A673 (cell line): ENCODE results near the gene GATB. TPM values are rescaled to one million over a fixed set of nuclear protein-coding genes. Genes with fewer than 3 reads are reported as not detected.

Experiments
- BruUV-seq: library from RNA; stranded (reverse); fragments of 400-500 nt; replicated peaks from 2 replicates; lab custom pipeline; 2021; lab: Mats Ljungman, UMichigan
- CTCF ChIA-PET: fragments of 300-600 bp; sonication (Branson Sonifier 250); formaldehyde crosslinking; loops from one replicate; lab custom pipeline; 2022; ENCODE audit warnings: antibody characterized with exemption; lab: Charles Lee
- POLR2A ChIA-PET: fragments of 300-600 bp; sonication (Branson Sonifier 250); formaldehyde crosslinking; loops from one replicate; lab custom pipeline; 2022; ENCODE audit warnings: antibody characterized with exemption; ENCODE audit not compliant: low non-redundant PET; lab: Charles Lee
- DNase-seq: peaks from one replicate; pipeline ENCODE4 v3.0.0-alpha.2; 2015; ENCODE audit warnings: low spot score
- H3K27ac ChIP-seq: fragments of 200-600 bp; sonication (generic); 2 replicates; pipeline ENCODE4 v1.5.1; 2016; ENCODE audit warnings: mixed run types, low read depth, mild to moderate bottlenecking, mixed read lengths, antibody characterized with exemption, low read length; ENCODE audit not compliant: poor library complexity, severe bottlenecking
- H3K27me3 ChIP-seq: fragments of 200-600 bp; sonication (generic); replicated peaks from 2 replicates; pipeline ENCODE4 v1.6.1; 2017; ENCODE audit warnings: mixed run types, low read depth, mild to moderate bottlenecking, mixed read lengths, antibody characterized with exemption, low read length; ENCODE audit not compliant: insufficient read depth, poor library complexity
- H3K36me3 ChIP-seq: fragments of 200-600 bp; sonication (generic); 2 replicates; pipeline ENCODE4 v1.6.1; 2016; ENCODE audit warnings: mixed run types, mild to moderate bottlenecking, mixed read lengths, antibody characterized with exemption, low read length; ENCODE audit not compliant: insufficient read depth, poor library complexity, severe bottlenecking
- H3K4me1 ChIP-seq: fragments of 200-600 bp; sonication (generic); 2 replicates; pipeline ENCODE4 v1.6.1; 2017; ENCODE audit warnings: mixed run types, mild to moderate bottlenecking, mixed read lengths, antibody characterized with exemption, low read length; ENCODE audit not compliant: insufficient read depth, poor library complexity, severe bottlenecking
- H3K4me3 ChIP-seq: fragments of 200-600 bp; sonication (generic); 2 replicates; pipeline ENCODE4 v1.5.1; 2016; ENCODE audit warnings: low read depth, mixed run types, mild to moderate bottlenecking, mixed read lengths, low read length; ENCODE audit not compliant: poor library complexity, severe bottlenecking
- H3K9me3 ChIP-seq: fragments of 200-600 bp; sonication (generic); 2 replicates; pipeline ENCODE4 v1.6.1; 2016; ENCODE audit warnings: mixed run types, low read depth, mild to moderate bottlenecking, mixed read lengths, antibody characterized with exemption, low read length; ENCODE audit not compliant: poor library complexity, severe bottlenecking
- EZH2 ChIP-seq: fragments of 200-600 bp; sonication (generic); IDR thresholded peaks from 2 replicates; pipeline ENCODE4 v1.6.1; 2017; ENCODE audit warnings: borderline replicate concordance, low read depth, mild to moderate bottlenecking, mixed read lengths, antibody characterized with exemption, low read length; ENCODE audit not compliant: poor library complexity, severe bottlenecking
- intact Hi-C: fragments of 100-400 bp; cut with micrococcal nuclease; formaldehyde crosslinking; loops from one replicate; pipeline ENCODE4 v1.10.0; 2022; ENCODE audit not compliant: unreplicated experiment
- total RNA-seq: library from RNA; stranded (reverse); gene quantifications from 2 replicates; pipeline ENCODE4 v1.2.3, GENCODE V29; 2021
- TF ChIP-seq, protein P1 (sequence below): fragments of 300-800, 200-600 bp; sonication (generic); conservative IDR thresholded peaks from 2 replicates; pipeline ENCODE4 v1.5.1; 2017; ENCODE audit warnings: low read depth, mild to moderate bottlenecking, antibody characterized with exemption, low read length, moderate library complexity, mixed read lengths

GATB gene
- total RNA-seq, 1 experiment from 2014 or later = 23.8 TPM

DNA sequence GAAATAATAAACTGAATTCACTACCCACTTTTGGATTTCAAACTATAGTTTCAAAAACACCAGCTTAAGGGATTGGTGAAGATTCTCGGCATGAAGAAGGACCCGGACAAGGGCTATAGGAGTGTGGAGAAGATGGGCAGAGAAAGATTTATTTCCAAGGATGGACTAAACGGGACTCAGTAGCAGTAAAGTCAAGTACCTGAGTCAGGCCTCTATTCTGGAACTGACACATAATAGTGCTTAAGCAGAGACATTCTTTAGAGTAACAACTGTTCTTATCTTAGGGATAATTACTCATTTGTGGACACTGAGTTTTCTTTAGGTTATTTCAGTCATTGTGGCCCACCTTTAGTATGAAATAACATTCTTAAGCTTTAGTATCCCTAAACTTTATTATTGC, 134.6 kb downstream of the GATB start:
- peaks cover 8% of the 10 kb centered on the region for H3K27me3 ChIP-seq
- BruUV-seq = no TSS peak
- H3K4me1 ChIP-seq = peaks cover 4% of the 10 kb centered on the region
- H3K4me3 ChIP-seq = no peak overlapping the region
- ChIA-PET CTCF (no interaction called here), POLR2A (interaction anchor here (0.6 kb wide), 1 partner anchor 528 kb away, joined by 3 read pairs; no protein-coding TSS in a partner anchor)
- no peak for TF ChIP-seq EZH2
- TF ChIP-seq, protein P1, sequence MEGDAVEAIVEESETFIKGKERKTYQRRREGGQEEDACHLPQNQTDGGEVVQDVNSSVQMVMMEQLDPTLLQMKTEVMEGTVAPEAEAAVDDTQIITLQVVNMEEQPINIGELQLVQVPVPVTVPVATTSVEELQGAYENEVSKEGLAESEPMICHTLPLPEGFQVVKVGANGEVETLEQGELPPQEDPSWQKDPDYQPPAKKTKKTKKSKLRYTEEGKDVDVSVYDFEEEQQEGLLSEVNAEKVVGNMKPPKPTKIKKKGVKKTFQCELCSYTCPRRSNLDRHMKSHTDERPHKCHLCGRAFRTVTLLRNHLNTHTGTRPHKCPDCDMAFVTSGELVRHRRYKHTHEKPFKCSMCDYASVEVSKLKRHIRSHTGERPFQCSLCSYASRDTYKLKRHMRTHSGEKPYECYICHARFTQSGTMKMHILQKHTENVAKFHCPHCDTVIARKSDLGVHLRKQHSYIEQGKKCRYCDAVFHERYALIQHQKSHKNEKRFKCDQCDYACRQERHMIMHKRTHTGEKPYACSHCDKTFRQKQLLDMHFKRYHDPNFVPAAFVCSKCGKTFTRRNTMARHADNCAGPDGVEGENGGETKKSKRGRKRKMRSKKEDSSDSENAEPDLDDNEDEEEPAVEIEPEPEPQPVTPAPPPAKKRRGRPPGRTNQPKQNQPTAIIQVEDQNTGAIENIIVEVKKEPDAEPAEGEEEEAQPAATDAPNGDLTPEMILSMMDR = no peak
- intact Hi-C loops = no loop called here
- no peaks in the 10 kb centered on the region for H3K36me3 ChIP-seq
- no peaks in the 10 kb centered on the region for H3K9me3 ChIP-seq
- no peak overlapping the region for H3K27ac ChIP-seq
- no peak for DNase-seq

DNA sequence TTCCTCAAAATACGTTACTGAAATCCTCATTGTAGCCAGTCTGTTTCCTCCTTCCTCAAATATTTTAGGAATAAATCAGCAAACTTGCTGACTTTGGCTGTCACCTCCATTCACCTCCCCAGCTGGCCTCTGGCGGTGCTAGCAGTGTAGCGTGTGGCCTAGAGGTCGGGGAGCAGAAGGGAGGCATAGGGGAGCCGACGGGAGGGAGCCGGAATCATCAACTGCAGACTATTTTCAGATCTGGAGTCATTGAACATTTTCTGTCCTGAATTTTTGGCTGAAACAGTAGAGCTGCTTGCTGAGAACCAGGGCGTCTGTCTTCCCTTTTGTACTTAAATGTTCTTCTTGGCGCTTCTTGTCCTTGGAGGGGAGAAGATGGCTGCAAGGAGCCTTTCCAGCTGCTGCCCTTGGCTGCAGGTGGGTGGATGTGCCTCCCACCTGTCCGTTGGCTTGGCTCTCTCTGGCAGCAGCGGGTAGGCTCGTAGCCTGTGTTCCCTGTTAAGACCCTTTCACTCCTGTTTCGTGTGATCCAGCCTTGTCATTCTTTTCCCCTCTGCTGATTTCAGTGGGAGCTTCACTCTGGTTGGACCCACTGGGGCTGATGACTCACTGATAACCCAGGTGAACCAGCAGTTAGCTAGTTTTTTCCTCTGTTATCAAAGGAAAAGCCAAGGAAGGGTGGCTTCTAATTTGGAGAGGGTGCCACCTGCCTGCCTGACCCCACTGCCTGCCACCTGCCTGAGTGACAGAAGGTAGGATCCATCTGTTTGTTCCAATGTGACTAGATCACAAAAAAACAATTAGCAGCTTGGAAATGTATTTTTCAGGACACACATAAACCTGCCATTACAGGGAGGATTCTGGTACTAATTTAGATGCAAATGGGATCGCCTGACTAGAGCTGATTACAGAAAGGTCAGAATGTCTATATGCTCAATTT, 135.9 kb downstream of the GATB start:
- DNase-seq = no peak
- CTCF ChIA-PET = no interaction called here
- Histone ChIP-seq H3K4me3 (no peak overlapping the region), H3K9me3 (no peaks in the 10 kb centered on the region), H3K27me3 (peaks cover 3% of the 10 kb centered on the region), H3K4me1 (peaks cover 4% of the 10 kb centered on the region), H3K27ac (no peak overlapping the region), H3K36me3 (no peaks in the 10 kb centered on the region)
- TF ChIP-seq, protein P1 = no peak
- no peak for TF ChIP-seq EZH2
- intact Hi-C loops = no loop called here
- POLR2A ChIA-PET = no interaction called here
- BruUV-seq = no TSS peak
